ENCODE results near the gene LURAP1L.
"Not testable (repeated sequence)": the region's sequence is repeated elsewhere in the genome, so short reads cannot be mapped to it uniquely, and the experiment has no call there.

The LURAP1L gene

DNA sequence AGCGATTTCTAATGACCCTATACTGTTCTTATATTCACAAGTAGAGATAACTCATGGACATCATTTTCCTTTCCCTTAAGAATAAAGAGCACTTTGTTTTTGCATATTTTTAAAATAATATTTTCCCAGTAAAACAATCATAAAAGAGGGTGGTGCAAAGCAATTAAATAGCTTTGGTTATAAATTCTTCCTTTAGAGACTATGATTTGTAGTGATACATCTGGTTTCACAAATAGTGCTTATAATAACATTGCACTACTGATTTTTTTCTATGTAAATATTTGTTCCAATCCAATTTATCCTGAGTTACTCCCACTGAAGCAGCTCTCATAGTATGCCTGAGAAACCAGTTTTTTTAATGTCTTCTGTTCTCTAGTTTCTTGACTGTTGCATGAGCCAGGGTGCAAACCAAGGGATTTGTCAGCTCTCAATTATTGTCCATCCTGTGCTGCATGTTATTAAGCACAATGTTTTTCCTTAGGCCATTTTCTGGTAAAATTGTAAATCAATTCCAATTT lies 74.7 kb downstream of the LURAP1L start:
- H3K4me1 Mint-ChIP-seq (ENCODE audit: low read depth) = no peaks in the 10 kb centered on the region
- H3K27me3 Mint-ChIP-seq (ENCODE audit: low read depth) = no peaks in the 10 kb centered on the region
- no peak overlapping the region for H3K4me3 Mint-ChIP-seq
- H3K36me3 Mint-ChIP-seq (ENCODE audit: low read depth) = no peaks in the 10 kb centered on the region
- H3K27ac Mint-ChIP-seq = no peak overlapping the region
- H3K9me3 Mint-ChIP-seq = no peaks in the 10 kb centered on the region

DNA sequence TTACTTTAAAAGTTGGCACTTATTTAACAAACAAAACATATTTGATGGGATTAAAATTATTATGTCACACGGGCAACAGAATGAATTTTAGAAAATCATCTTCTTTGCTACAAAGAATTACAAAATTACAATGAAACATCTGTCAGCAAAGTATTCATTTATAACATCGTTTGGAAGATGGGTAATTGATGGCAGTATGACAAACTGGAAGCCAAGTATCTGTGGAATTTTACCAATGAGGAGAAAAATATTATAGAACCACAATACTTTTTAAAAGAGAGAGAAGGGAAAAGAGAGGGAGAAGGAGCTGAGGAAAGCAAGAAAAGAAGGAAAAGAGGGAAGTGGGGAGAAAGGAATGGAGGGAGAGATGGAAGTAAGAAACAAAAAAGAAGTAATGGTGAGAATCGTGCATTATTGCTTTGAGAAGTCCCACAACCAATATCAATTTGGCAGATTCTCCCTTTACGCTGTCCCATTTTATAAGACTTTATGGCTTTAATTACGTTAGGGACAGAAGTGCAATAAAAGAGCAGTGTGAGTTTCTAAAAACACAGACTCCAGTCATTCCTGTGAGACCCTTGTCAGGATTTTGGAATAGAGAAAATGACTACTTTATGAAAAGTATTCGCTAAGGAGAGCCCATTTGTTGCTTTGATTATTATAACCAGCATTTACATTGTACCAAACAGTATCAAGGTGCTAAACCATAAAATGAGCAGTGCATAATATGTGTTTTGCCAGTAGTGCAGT lies 76.7 kb downstream of the LURAP1L start:
- no peak overlapping the region for H3K27ac Mint-ChIP-seq
- no peaks in the 10 kb centered on the region for H3K4me1 Mint-ChIP-seq (ENCODE audit: low read depth)
- H3K9me3 Mint-ChIP-seq = no peaks in the 10 kb centered on the region
- H3K36me3 Mint-ChIP-seq (ENCODE audit: low read depth) = no peaks in the 10 kb centered on the region
- H3K27me3 Mint-ChIP-seq (ENCODE audit: low read depth) = no peaks in the 10 kb centered on the region
- H3K4me3 Mint-ChIP-seq = no peak overlapping the region

DNA sequence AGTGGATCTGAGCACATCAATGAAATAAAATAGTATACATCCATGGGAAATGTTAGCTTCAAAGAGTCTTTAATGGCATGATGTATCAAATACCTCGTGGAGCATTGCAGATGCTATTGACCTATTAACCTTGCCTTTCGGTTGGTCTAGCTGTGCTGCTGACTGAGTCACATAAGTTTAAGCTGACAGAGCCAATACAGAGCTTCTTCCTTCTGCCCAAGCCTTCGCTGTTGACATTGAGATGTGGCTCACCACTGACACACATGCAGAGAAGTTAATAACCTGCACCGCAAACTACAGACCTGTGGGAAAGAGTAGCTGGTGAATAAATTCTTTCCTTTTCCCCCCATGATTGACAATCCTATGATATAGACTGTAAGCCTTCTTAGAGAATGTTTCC lies 78.2 kb downstream of the LURAP1L start:
- H3K9me3 Mint-ChIP-seq = no peaks in the 10 kb centered on the region
- H3K27ac Mint-ChIP-seq = no peak overlapping the region
- no peak overlapping the region for H3K4me3 Mint-ChIP-seq
- H3K36me3 Mint-ChIP-seq (ENCODE audit: low read depth) = no peaks in the 10 kb centered on the region
- H3K4me1 Mint-ChIP-seq (ENCODE audit: low read depth) = no peaks in the 10 kb centered on the region
- H3K27me3 Mint-ChIP-seq (ENCODE audit: low read depth) = no peaks in the 10 kb centered on the region

DNA sequence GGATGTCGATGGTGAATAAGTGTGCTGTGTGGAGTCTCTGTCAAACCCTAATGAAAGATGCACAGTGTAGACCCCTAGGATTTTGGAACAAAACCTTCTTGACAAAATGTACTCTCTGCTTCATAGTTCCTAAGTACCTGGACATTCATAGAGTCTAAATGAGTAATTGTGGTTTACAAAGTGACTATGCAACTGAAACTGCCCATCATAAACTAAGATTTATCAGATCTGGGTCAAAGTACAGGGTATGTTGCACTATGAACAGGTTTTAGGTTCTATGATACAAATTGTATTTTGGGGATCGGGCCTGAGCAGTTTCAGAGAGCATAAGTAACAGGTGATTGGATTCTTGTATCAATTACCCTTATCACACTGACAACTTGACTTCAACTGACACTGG lies 79.4 kb downstream of the LURAP1L start:
- Mint-ChIP-seq H3K4me1 (ENCODE audit: low read depth) (no peaks in the 10 kb centered on the region), H3K36me3 (ENCODE audit: low read depth) (no peaks in the 10 kb centered on the region), H3K4me3 (no peak overlapping the region), H3K9me3 (no peaks in the 10 kb centered on the region), H3K27ac (no peak overlapping the region), H3K27me3 (ENCODE audit: low read depth) (no peaks in the 10 kb centered on the region)

- Mint-ChIP-seq H3K4me3 (no peak overlapping the region), H3K9me3 (no peaks in the 10 kb centered on the region), H3K36me3 (ENCODE audit: low read depth) (no peaks in the 10 kb centered on the region), H3K27me3 (ENCODE audit: low read depth) (no peaks in the 10 kb centered on the region), H3K4me1 (ENCODE audit: low read depth) (no peaks in the 10 kb centered on the region), H3K27ac (no peak overlapping the region)
These were observed 80.2 kb downstream of the LURAP1L start for GRCh38 chr9:12855066-12855465.

GRCh38 chr9:12856603-12857002 lies 81.8 kb downstream of the LURAP1L start:
- no peak overlapping the region for H3K27ac Mint-ChIP-seq
- H3K9me3 Mint-ChIP-seq = no peaks in the 10 kb centered on the region
- no peaks in the 10 kb centered on the region for H3K4me1 Mint-ChIP-seq (ENCODE audit: low read depth)

DNA sequence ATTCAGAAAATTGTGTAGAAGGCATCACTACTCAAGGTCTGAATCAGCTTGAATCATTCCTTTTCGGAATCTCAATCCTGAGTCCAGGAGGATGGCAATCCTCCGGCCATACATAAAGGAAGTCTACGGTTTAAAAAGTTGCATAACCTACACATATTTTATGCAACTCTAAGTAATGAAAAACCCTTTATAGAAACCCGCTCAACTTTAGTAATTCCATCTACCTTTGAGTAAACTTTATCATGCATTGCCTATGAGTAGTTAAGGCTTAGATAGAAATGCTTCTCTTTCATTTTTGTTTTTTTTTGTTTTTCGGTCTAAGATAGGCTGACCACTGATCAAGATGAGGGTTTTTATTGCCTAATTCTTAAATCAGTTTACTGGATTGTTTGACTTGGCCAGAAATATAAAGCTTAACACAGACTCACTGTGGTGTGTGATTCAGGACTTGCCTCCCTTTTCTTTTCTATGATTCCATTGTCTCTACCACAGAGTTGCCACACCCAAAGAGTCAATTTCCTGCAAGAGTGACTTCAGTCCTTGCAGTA lies 85.0 kb downstream of the LURAP1L start:
- Mint-ChIP-seq H3K27me3 (ENCODE audit: low read depth) (no peaks in the 10 kb centered on the region), H3K4me3 (no peak overlapping the region), H3K4me1 (ENCODE audit: low read depth) (no peaks in the 10 kb centered on the region), H3K36me3 (ENCODE audit: low read depth) (no peaks in the 10 kb centered on the region), H3K9me3 (no peaks in the 10 kb centered on the region), H3K27ac (no peak overlapping the region)

More at GRCh38 chr9:12856603-12857002, 81.8 kb downstream of the LURAP1L start:
- H3K4me3 Mint-ChIP-seq = no peak overlapping the region
- H3K27me3 Mint-ChIP-seq (ENCODE audit: low read depth) = no peaks in the 10 kb centered on the region
- no peaks in the 10 kb centered on the region for H3K36me3 Mint-ChIP-seq (ENCODE audit: low read depth)

GRCh38 chr9:12860998-12861397 lies 86.2 kb downstream of the LURAP1L start:
- H3K27me3 Mint-ChIP-seq (ENCODE audit: low read depth) = no peaks in the 10 kb centered on the region
- H3K27ac Mint-ChIP-seq = no peak overlapping the region
- H3K9me3 Mint-ChIP-seq = peaks cover 7% of the 10 kb centered on the region
- no peaks in the 10 kb centered on the region for H3K36me3 Mint-ChIP-seq (ENCODE audit: low read depth)
- H3K4me3 Mint-ChIP-seq = no peak overlapping the region
- no peaks in the 10 kb centered on the region for H3K4me1 Mint-ChIP-seq (ENCODE audit: low read depth)

GRCh38 chr9:12862611-12863410 lies 88.0 kb downstream of the LURAP1L start:
- H3K27me3 Mint-ChIP-seq (ENCODE audit: low read depth) = no peaks in the 10 kb centered on the region

DNA sequence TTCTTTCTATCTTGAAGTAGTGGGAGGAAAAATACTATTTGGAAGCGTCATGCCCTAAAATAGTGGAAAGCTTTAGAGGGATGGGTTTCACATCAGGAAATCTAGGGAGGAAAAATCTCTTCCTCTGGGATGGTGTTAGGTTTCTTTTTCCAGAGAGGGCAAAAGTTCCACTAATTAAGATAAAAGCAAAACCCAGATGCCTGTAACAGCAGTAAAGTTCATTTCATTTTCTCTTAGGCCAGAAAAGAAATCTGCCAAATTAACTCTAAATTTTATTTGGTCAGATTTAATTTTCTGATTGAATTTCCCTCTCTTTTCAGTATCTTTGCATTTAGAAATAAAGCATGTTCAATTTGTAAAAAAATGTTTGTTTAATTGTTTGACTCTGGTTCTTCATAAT lies 88.8 kb downstream of the LURAP1L start:
- no peak overlapping the region for H3K27ac Mint-ChIP-seq
- H3K4me3 Mint-ChIP-seq = no peak overlapping the region
- peaks cover 14% of the 10 kb centered on the region for H3K9me3 Mint-ChIP-seq
- H3K27me3 Mint-ChIP-seq (ENCODE audit: low read depth) = no peaks in the 10 kb centered on the region
- no peaks in the 10 kb centered on the region for H3K36me3 Mint-ChIP-seq (ENCODE audit: low read depth)
- no peaks in the 10 kb centered on the region for H3K4me1 Mint-ChIP-seq (ENCODE audit: low read depth)

More at GRCh38 chr9:12862611-12863410, 88.0 kb downstream of the LURAP1L start:
- no peaks in the 10 kb centered on the region for H3K4me1 Mint-ChIP-seq (ENCODE audit: low read depth)
- H3K9me3 Mint-ChIP-seq = peaks cover 10% of the 10 kb centered on the region
- H3K27ac Mint-ChIP-seq = no peak overlapping the region
- no peaks in the 10 kb centered on the region for H3K36me3 Mint-ChIP-seq (ENCODE audit: low read depth)
- H3K4me3 Mint-ChIP-seq = no peak overlapping the region

- H3K36me3 Mint-ChIP-seq (ENCODE audit: low read depth); H3K4me3 Mint-ChIP-seq; H3K27me3 Mint-ChIP-seq (ENCODE audit: low read depth); H3K4me1 Mint-ChIP-seq (ENCODE audit: low read depth); H3K27ac Mint-ChIP-seq: not testable (repeated sequence)
- peaks cover 23% of the 10 kb centered on the region for H3K9me3 Mint-ChIP-seq
These were observed 90.6 kb downstream of the LURAP1L start for GRCh38 chr9:12865380-12865779.
